HepG2 (cell line): ENCODE results near the gene CTBP1. TPM values are rescaled to one million over a fixed set of nuclear protein-coding genes. Genes with fewer than 3 reads are reported as not detected.
A peak's percentile ranks its signal among the peaks of the same experiment; 100 is the strongest.

Experiments
- ARID2 ChIP-seq: sonication (generic); formaldehyde crosslinking; IDR thresholded peaks from 2 replicates; pipeline ENCODE4 v1.8.1; 2022; ENCODE audit warnings: mild to moderate bottlenecking, missing genetic modification reagents, borderline replicate concordance
- ESRRA ChIP-seq: sonication (generic); formaldehyde crosslinking; IDR thresholded peaks from 2 replicates; pipeline ENCODE4 v1.5.1; 2020; ENCODE audit warnings: mild to moderate bottlenecking, low read depth, missing genetic modification reagents
- HDAC2 ChIP-seq: sonication (generic); formaldehyde crosslinking; IDR thresholded peaks from 2 replicates; pipeline ENCODE4 v1.4.0; 2020; ENCODE audit warnings: missing genetic modification reagents
- NFIB ChIP-seq: sonication (generic); formaldehyde crosslinking; IDR thresholded peaks from 2 replicates; pipeline ENCODE4 v1.9.0; 2021; ENCODE audit warnings: missing genetic modification reagents, mild to moderate bottlenecking, borderline replicate concordance
- NFIC ChIP-seq: IDR thresholded peaks from 2 replicates; pipeline ENCODE4 v1.6.1; 2012; ENCODE audit warnings: mild to moderate bottlenecking, low read length, inconsistent platforms
- PHF20 ChIP-seq: sonication (generic); formaldehyde crosslinking; IDR thresholded peaks from 2 replicates; pipeline ENCODE4 v1.5.0; 2020; ENCODE audit warnings: mild to moderate bottlenecking, missing genetic modification reagents
- RELA ChIP-seq: sonication (generic); formaldehyde crosslinking; IDR thresholded peaks from 2 replicates; pipeline ENCODE4 v1.4.0; 2020; ENCODE audit warnings: missing genetic modification reagents
- RNF2 ChIP-seq: fragments of 450-650 bp; conservative IDR thresholded peaks from 2 replicates; pipeline ENCODE4 v1.6.1; 2016; ENCODE audit warnings: low read depth
- SOX5 ChIP-seq: IDR thresholded peaks from 2 replicates; pipeline ENCODE4 v1.6.1; 2016; ENCODE audit warnings: borderline replicate concordance
- TEAD2 ChIP-seq: sonication (generic); formaldehyde crosslinking; IDR thresholded peaks from 2 replicates; pipeline ENCODE4 v1.9.0; 2021; ENCODE audit warnings: missing genetic modification reagents
- ZBTB8A ChIP-seq: sonication (generic); formaldehyde crosslinking; IDR thresholded peaks from 2 replicates; pipeline ENCODE4 v1.4.0; 2020; ENCODE audit warnings: mild to moderate bottlenecking, low read depth, missing genetic modification reagents, borderline replicate concordance
- ZNF253 ChIP-seq: sonication (generic); formaldehyde crosslinking; IDR thresholded peaks from 2 replicates; pipeline ENCODE4 v1.8.0; 2022; ENCODE audit warnings: mild to moderate bottlenecking, missing genetic modification reagents, borderline replicate concordance
- ZNF441 ChIP-seq: sonication (generic); formaldehyde crosslinking; IDR thresholded peaks from 2 replicates; pipeline ENCODE4 v1.7.0; 2021; ENCODE audit warnings: missing genetic modification reagents, borderline replicate concordance
- ZNF567 ChIP-seq: sonication (generic); formaldehyde crosslinking; IDR thresholded peaks from 2 replicates; pipeline ENCODE4 v1.8.1; 2023; ENCODE audit warnings: mild to moderate bottlenecking, missing genetic modification reagents, borderline replicate concordance
- ZNF616 ChIP-seq: sonication (generic); formaldehyde crosslinking; IDR thresholded peaks from 2 replicates; pipeline ENCODE4 v1.5.0; 2020; ENCODE audit warnings: low read depth, mild to moderate bottlenecking, missing genetic modification reagents
- polyA plus RNA-seq, 8 experiments: library from polyadenylated mRNA; depleted of rRNA in 3 of 8; stranded (reverse) in 7 of 8; unstranded in 1 of 8; fragments of >200 nt; fragmentation: Illumina TruSeq in 4 of 8; extraction: Trizol in 4 of 8; gene quantifications; 2 replicates each; pipeline versions ENCODE4 v1.2.1 to v1.2.3, GENCODE V29; 2011 to 2016; ENCODE audit warnings: low read depth in 4 of 8, missing spikeins in 1 of 8, mixed read lengths in 1 of 8; ENCODE audit not compliant: insufficient read depth in 1 of 8
- total RNA-seq, 5 experiments: library from RNA; depleted of rRNA; stranded (reverse); fragments of >200 nt; fragmentation: Illumina TruSeq; extraction: Trizol; gene quantifications; 2 replicates each; pipeline ENCODE4 v1.2.3, GENCODE V29; 2016; ENCODE audit warnings: low read depth in 1 of 5
- TF ChIP-seq, protein P1 (sequence below): sonication (generic); formaldehyde crosslinking; IDR thresholded peaks from 2 replicates; pipeline ENCODE4 v1.4.0; 2020; ENCODE audit warnings: mild to moderate bottlenecking, missing genetic modification reagents
- TF ChIP-seq, protein P2 (sequence below): sonication (generic); formaldehyde crosslinking; IDR thresholded peaks from 2 replicates; pipeline ENCODE4 v1.4.0; 2020; ENCODE audit warnings: missing genetic modification reagents
- TF ChIP-seq, protein P3 (sequence below): sonication (generic); formaldehyde crosslinking; IDR thresholded peaks from 2 replicates; pipeline ENCODE4 v1.5.1; 2020; ENCODE audit warnings: missing genetic modification reagents, mild to moderate bottlenecking, borderline replicate concordance
- TF ChIP-seq, protein P4 (sequence below): sonication (generic); formaldehyde crosslinking; IDR thresholded peaks from 2 replicates; pipeline ENCODE4 v1.5.1; 2020; ENCODE audit warnings: missing genetic modification reagents, mild to moderate bottlenecking, borderline replicate concordance
- TF ChIP-seq, protein P5 (sequence below): conservative IDR thresholded peaks from 2 replicates; pipeline ENCODE4 v1.6.1; 2018; ENCODE audit warnings: missing genetic modification reagents

The CTBP1 gene
- total and polyA plus RNA-seq, 2 of the 13 experiments (the other 11 are each of a cell fraction or from before 2014, with no cell fraction given) = 78.5 to 112 TPM

DNA sequence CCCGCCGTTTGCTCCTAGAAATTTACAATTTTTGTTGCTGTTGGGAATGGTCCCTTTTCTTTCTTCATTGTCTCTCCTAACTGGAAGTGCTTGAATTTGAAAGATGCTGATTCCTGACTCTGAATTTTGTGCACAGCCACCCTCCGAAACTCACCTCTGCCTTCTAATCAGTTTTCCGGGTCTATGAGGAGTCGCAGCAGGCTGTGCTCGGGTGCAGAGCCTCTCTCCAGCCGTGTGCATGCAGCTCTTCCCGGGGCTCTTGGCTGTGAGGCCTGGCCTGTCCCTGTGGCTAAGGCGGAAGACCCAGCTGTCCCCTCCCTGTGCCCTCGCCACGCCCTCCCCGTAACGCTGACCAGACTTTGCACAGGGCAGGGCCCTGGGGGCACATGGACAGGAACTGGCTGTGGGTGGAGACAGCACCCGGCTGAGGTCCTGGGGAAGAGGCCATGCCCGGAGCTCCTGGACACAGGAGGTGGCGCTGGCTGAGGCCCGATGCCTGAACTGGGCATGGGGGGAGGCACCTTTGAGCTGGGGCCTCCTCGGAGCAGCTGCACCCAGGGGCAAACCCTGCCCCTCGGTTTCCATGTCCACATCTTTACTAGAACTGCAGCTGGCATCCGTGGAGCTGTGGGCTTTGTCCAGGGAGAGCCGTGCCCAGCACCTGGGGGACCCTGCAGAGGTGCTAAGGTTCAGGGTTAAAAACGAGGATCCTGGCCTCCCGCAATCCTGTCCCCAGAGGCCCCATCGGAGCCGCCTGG, 43.9 kb downstream of the CTBP1 start (continued):
- 0 out of 2 replicates have a peak, but pooled peaks have one; percentile 19 for TF ChIP-seq TEAD2 (CRISPR knock-in tag)
- TF ChIP-seq, protein P1, sequence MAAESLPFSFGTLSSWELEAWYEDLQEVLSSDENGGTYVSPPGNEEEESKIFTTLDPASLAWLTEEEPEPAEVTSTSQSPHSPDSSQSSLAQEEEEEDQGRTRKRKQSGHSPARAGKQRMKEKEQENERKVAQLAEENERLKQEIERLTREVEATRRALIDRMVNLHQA (CRISPR knock-in tag) = no peak
- peak; percentile 72; the same call in 1 of the 2 replicates for TF ChIP-seq SOX5 (CRISPR knock-in tag)
- TF ChIP-seq, protein P2, sequence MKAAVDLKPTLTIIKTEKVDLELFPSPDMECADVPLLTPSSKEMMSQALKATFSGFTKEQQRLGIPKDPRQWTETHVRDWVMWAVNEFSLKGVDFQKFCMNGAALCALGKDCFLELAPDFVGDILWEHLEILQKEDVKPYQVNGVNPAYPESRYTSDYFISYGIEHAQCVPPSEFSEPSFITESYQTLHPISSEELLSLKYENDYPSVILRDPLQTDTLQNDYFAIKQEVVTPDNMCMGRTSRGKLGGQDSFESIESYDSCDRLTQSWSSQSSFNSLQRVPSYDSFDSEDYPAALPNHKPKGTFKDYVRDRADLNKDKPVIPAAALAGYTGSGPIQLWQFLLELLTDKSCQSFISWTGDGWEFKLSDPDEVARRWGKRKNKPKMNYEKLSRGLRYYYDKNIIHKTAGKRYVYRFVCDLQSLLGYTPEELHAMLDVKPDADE = no peak
- no peak; the same call in none of the 2 replicates for TF ChIP-seq ZNF616 (CRISPR knock-in tag)
- TF ChIP-seq RNF2 = peak; percentile 64; the same call in 1 of the 2 replicates
- no peak for TF ChIP-seq ZNF253 (CRISPR knock-in tag)
- TF ChIP-seq, protein P3, sequence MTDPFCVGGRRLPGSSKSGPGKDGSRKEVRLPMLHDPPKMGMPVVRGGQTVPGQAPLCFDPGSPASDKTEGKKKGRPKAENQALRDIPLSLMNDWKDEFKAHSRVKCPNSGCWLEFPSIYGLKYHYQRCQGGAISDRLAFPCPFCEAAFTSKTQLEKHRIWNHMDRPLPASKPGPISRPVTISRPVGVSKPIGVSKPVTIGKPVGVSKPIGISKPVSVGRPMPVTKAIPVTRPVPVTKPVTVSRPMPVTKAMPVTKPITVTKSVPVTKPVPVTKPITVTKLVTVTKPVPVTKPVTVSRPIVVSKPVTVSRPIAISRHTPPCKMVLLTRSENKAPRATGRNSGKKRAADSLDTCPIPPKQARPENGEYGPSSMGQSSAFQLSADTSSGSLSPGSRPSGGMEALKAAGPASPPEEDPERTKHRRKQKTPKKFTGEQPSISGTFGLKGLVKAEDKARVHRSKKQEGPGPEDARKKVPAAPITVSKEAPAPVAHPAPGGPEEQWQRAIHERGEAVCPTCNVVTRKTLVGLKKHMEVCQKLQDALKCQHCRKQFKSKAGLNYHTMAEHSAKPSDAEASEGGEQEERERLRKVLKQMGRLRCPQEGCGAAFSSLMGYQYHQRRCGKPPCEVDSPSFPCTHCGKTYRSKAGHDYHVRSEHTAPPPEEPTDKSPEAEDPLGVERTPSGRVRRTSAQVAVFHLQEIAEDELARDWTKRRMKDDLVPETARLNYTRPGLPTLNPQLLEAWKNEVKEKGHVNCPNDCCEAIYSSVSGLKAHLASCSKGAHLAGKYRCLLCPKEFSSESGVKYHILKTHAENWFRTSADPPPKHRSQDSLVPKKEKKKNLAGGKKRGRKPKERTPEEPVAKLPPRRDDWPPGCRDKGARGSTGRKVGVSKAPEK = no peak
- TF ChIP-seq ZNF441 = peak; percentile 79; the same call in 1 of the 2 replicates
- TF ChIP-seq HDAC2 = peak; percentile 84
- no peak for TF ChIP-seq ARID2 (CRISPR knock-in tag)
- no peak for TF ChIP-seq NFIC
- TF ChIP-seq NFIB (CRISPR knock-in tag) = 0 out of 2 replicates have a peak, but pooled peaks have one; percentile 43
- peak; percentile 56; the same call in 1 of the 2 replicates for TF ChIP-seq RELA (CRISPR knock-in tag)
- peak; percentile 92 for TF ChIP-seq ESRRA (CRISPR knock-in tag)
- TF ChIP-seq, protein P4, sequence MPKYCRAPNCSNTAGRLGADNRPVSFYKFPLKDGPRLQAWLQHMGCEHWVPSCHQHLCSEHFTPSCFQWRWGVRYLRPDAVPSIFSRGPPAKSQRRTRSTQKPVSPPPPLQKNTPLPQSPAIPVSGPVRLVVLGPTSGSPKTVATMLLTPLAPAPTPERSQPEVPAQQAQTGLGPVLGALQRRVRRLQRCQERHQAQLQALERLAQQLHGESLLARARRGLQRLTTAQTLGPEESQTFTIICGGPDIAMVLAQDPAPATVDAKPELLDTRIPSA = no peak
- TF ChIP-seq ZNF567 (CRISPR knock-in tag) = no peak
- 0 out of 2 replicates have a peak, but pooled peaks have one; percentile 60 for TF ChIP-seq ZBTB8A (CRISPR knock-in tag)
- TF ChIP-seq, protein P5, sequence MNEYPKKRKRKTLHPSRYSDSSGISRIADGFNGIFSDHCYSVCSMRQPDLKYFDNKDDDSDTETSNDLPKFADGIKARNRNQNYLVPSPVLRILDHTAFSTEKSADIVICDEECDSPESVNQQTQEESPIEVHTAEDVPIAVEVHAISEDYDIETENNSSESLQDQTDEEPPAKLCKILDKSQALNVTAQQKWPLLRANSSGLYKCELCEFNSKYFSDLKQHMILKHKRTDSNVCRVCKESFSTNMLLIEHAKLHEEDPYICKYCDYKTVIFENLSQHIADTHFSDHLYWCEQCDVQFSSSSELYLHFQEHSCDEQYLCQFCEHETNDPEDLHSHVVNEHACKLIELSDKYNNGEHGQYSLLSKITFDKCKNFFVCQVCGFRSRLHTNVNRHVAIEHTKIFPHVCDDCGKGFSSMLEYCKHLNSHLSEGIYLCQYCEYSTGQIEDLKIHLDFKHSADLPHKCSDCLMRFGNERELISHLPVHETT (CRISPR knock-in tag) = peak; percentile 68; the same call in 1 of the 2 replicates
- peak; percentile 84 for TF ChIP-seq PHF20 (CRISPR knock-in tag)
